ENCODE data around the gene TMEM94.

TMEM94 gene

GRCh38 chr17:75456417-75457046 lies at the start of gene TMEM94:
Gene TMEM94, plus strand, starts transcription at chr17:75456635. Its CDS starts 15,271 bp downstream, at chr17:75471906.
- H3K36me3 ChIP-seq (ENCODE audit: control insufficient read depth, insufficient read depth, low read length), result no peaks in the 10 kb centered on the region
- H3K4me1 ChIP-seq (ENCODE audit: control insufficient read depth, insufficient read depth, low read length), result peaks cover 15% of the 10 kb centered on the region
- H3K27me3 ChIP-seq (ENCODE audit: control insufficient read depth, insufficient read depth, low read length), result no peaks in the 10 kb centered on the region
- H3K4me3 ChIP-seq (ENCODE audit: low read depth, low read length), result peak within 1 kb of the TSS; percentile 87
- H3K9me3 ChIP-seq (ENCODE audit: control insufficient read depth, insufficient read depth, low read length), result no peaks in the 10 kb centered on the region
- H3K27ac ChIP-seq (ENCODE audit: low read depth, low read length), result peak within 1 kb of the TSS; percentile 93
- H3K9ac ChIP-seq (ENCODE audit: low read depth, low read length), result peak within 1 kb of the TSS; percentile 87

GRCh38 chr17:75407655-75408352 lies 48.6 kb upstream of the TMEM94 start:
- Histone ChIP-seq H3K4me1 (ENCODE audit: control insufficient read depth, insufficient read depth, low read length) (peaks cover 16% of the 10 kb centered on the region; the same call in 1 of the 2 replicates), H3K4me3 (ENCODE audit: low read depth, low read length) (no peak overlapping the region), H3K27me3 (ENCODE audit: control insufficient read depth, insufficient read depth, low read length) (no peaks in the 10 kb centered on the region)

GRCh38 chr17:75410141-75410540 lies 46.3 kb upstream of the TMEM94 start:
- no peak overlapping the region for H3K27ac ChIP-seq (ENCODE audit: low read depth, low read length)
- no peaks in the 10 kb centered on the region for H3K36me3 ChIP-seq (ENCODE audit: control insufficient read depth, insufficient read depth, low read length)
- no peak overlapping the region for H3K4me3 ChIP-seq (ENCODE audit: low read depth, low read length)
- no peaks in the 10 kb centered on the region for H3K27me3 ChIP-seq (ENCODE audit: control insufficient read depth, insufficient read depth, low read length)
- peaks cover 16% of the 10 kb centered on the region; the same call in 1 of the 2 replicates for H3K4me1 ChIP-seq (ENCODE audit: control insufficient read depth, insufficient read depth, low read length)
- H3K9me3 ChIP-seq (ENCODE audit: control insufficient read depth, insufficient read depth, low read length), result no peaks in the 10 kb centered on the region
- H3K9ac ChIP-seq (ENCODE audit: low read depth, low read length), result no peak overlapping the region

More at GRCh38 chr17:75407655-75408352, 48.6 kb upstream of the TMEM94 start:
- Histone ChIP-seq H3K27ac (ENCODE audit: low read depth, low read length) (no peak overlapping the region), H3K9ac (ENCODE audit: low read depth, low read length) (no peak overlapping the region), H3K36me3 (ENCODE audit: control insufficient read depth, insufficient read depth, low read length) (no peaks in the 10 kb centered on the region), H3K9me3 (ENCODE audit: control insufficient read depth, insufficient read depth, low read length) (no peaks in the 10 kb centered on the region)

- H3K27ac ChIP-seq (ENCODE audit: low read depth, low read length), result no peak overlapping the region
- H3K36me3 ChIP-seq (ENCODE audit: control insufficient read depth, insufficient read depth, low read length), result no peaks in the 10 kb centered on the region
- peaks cover 9% of the 10 kb centered on the region; the same call in 1 of the 2 replicates for H3K4me1 ChIP-seq (ENCODE audit: control insufficient read depth, insufficient read depth, low read length)
- H3K9me3 ChIP-seq (ENCODE audit: control insufficient read depth, insufficient read depth, low read length), result no peaks in the 10 kb centered on the region
- no peaks in the 10 kb centered on the region for H3K27me3 ChIP-seq (ENCODE audit: control insufficient read depth, insufficient read depth, low read length)
- no peak overlapping the region for H3K9ac ChIP-seq (ENCODE audit: low read depth, low read length)
- no peak overlapping the region for H3K4me3 ChIP-seq (ENCODE audit: low read depth, low read length)
Measured at GRCh38 chr17:75411328-75412067, 44.9 kb upstream of the TMEM94 start.

GRCh38 chr17:75412455-75413317 lies 43.7 kb upstream of the TMEM94 start:
- no peak overlapping the region for H3K9ac ChIP-seq (ENCODE audit: low read depth, low read length)
- no peak overlapping the region for H3K4me3 ChIP-seq (ENCODE audit: low read depth, low read length)
- H3K27me3 ChIP-seq (ENCODE audit: control insufficient read depth, insufficient read depth, low read length), result no peaks in the 10 kb centered on the region
- peaks cover 6% of the 10 kb centered on the region; the same call in 1 of the 2 replicates for H3K4me1 ChIP-seq (ENCODE audit: control insufficient read depth, insufficient read depth, low read length)
- no peaks in the 10 kb centered on the region for H3K9me3 ChIP-seq (ENCODE audit: control insufficient read depth, insufficient read depth, low read length)
- H3K36me3 ChIP-seq (ENCODE audit: control insufficient read depth, insufficient read depth, low read length), result no peaks in the 10 kb centered on the region
- no peak overlapping the region for H3K27ac ChIP-seq (ENCODE audit: low read depth, low read length)

- H3K9ac ChIP-seq (ENCODE audit: low read depth, low read length), result no peak overlapping the region
- no peak overlapping the region for H3K27ac ChIP-seq (ENCODE audit: low read depth, low read length)
- no peak overlapping the region for H3K4me3 ChIP-seq (ENCODE audit: low read depth, low read length)
Measured at GRCh38 chr17:75414488-75414887, 41.9 kb upstream of the TMEM94 start.

GRCh38 chr17:75416006-75416405 lies 40.4 kb upstream of the TMEM94 start:
- Histone ChIP-seq H3K9me3 (ENCODE audit: control insufficient read depth, insufficient read depth, low read length) (no peaks in the 10 kb centered on the region), H3K27ac (ENCODE audit: low read depth, low read length) (no peak overlapping the region), H3K9ac (ENCODE audit: low read depth, low read length) (no peak overlapping the region), H3K36me3 (ENCODE audit: control insufficient read depth, insufficient read depth, low read length) (no peaks in the 10 kb centered on the region), H3K4me1 (ENCODE audit: control insufficient read depth, insufficient read depth, low read length) (peaks cover 6% of the 10 kb centered on the region; the same call in 1 of the 2 replicates), H3K4me3 (ENCODE audit: low read depth, low read length) (no peak overlapping the region), H3K27me3 (ENCODE audit: control insufficient read depth, insufficient read depth, low read length) (no peaks in the 10 kb centered on the region)

More at GRCh38 chr17:75414488-75414887, 41.9 kb upstream of the TMEM94 start:
- H3K4me1 ChIP-seq (ENCODE audit: control insufficient read depth, insufficient read depth, low read length), result peaks cover 6% of the 10 kb centered on the region; the same call in 1 of the 2 replicates
- no peaks in the 10 kb centered on the region for H3K9me3 ChIP-seq (ENCODE audit: control insufficient read depth, insufficient read depth, low read length)
- no peaks in the 10 kb centered on the region for H3K36me3 ChIP-seq (ENCODE audit: control insufficient read depth, insufficient read depth, low read length)
- no peaks in the 10 kb centered on the region for H3K27me3 ChIP-seq (ENCODE audit: control insufficient read depth, insufficient read depth, low read length)

GRCh38 chr17:75417054-75417580 lies 39.3 kb upstream of the TMEM94 start:
- Histone ChIP-seq H3K27ac (ENCODE audit: low read depth, low read length) (no peak overlapping the region), H3K9me3 (ENCODE audit: control insufficient read depth, insufficient read depth, low read length) (no peaks in the 10 kb centered on the region), H3K4me1 (ENCODE audit: control insufficient read depth, insufficient read depth, low read length) (peaks cover 4% of the 10 kb centered on the region; the same call in 1 of the 2 replicates), H3K9ac (ENCODE audit: low read depth, low read length) (no peak overlapping the region), H3K36me3 (ENCODE audit: control insufficient read depth, insufficient read depth, low read length) (no peaks in the 10 kb centered on the region), H3K27me3 (ENCODE audit: control insufficient read depth, insufficient read depth, low read length) (no peaks in the 10 kb centered on the region), H3K4me3 (ENCODE audit: low read depth, low read length) (no peak overlapping the region)

GRCh38 chr17:75418531-75418930 lies 37.9 kb upstream of the TMEM94 start:
- H3K27me3 ChIP-seq (ENCODE audit: control insufficient read depth, insufficient read depth, low read length), result no peaks in the 10 kb centered on the region
- no peak overlapping the region for H3K4me3 ChIP-seq (ENCODE audit: low read depth, low read length)
- H3K36me3 ChIP-seq (ENCODE audit: control insufficient read depth, insufficient read depth, low read length), result no peaks in the 10 kb centered on the region
- H3K9ac ChIP-seq (ENCODE audit: low read depth, low read length), result no peak overlapping the region
- no peak overlapping the region for H3K27ac ChIP-seq (ENCODE audit: low read depth, low read length)
- no peaks in the 10 kb centered on the region for H3K9me3 ChIP-seq (ENCODE audit: control insufficient read depth, insufficient read depth, low read length)
- no peaks in the 10 kb centered on the region for H3K4me1 ChIP-seq (ENCODE audit: control insufficient read depth, insufficient read depth, low read length)
